Measurements from ENCODE around the gene C2CD2L.
A peak's percentile ranks its signal among the peaks of the same experiment; 100 is the strongest.
"Not testable (repeated sequence)": the region's sequence is repeated elsewhere in the genome, so short reads cannot be mapped to it uniquely, and the experiment has no call there.

C2CD2L gene

DNA sequence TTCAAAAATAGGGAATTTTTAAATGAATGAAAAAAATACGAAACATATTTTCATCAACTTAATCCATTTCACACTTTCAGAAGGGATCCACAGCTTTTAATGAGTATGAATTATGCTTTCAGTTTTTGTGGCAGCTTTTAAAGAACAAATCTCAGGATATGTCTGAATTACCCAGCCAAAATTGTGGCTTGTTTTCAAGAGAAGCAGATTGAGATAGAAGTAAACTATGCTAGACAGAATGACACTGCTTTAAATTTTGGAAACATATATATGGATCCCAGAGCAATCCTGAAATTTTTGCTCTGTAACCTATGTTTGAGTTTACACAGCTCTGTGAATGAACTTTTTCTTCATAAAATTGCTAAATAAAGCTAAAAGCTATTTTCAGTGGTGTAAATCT is 11.8 kb downstream of the C2CD2L start:
- Histone ChIP-seq H3K27me3 (ENCODE audit: control insufficient read depth, insufficient read depth, low read length) (no peaks in the 10 kb centered on the region), H3K4me2 (ENCODE audit: low read length) (no peak overlapping the region), H3K4me3 (ENCODE audit: low read length) (no peak overlapping the region), H3K9me3 (replicated peaks; ENCODE audit: low read length) (no peaks in the 10 kb centered on the region), H3K36me3 (ENCODE audit: insufficient read depth, low read length) (peaks cover 5% of the 10 kb centered on the region), H3K9ac (ENCODE audit: low read depth, low read length) (no peak overlapping the region), H3K4me1 (ENCODE audit: control insufficient read depth, insufficient read depth, low read length) (peaks cover 16% of the 10 kb centered on the region)

DNA sequence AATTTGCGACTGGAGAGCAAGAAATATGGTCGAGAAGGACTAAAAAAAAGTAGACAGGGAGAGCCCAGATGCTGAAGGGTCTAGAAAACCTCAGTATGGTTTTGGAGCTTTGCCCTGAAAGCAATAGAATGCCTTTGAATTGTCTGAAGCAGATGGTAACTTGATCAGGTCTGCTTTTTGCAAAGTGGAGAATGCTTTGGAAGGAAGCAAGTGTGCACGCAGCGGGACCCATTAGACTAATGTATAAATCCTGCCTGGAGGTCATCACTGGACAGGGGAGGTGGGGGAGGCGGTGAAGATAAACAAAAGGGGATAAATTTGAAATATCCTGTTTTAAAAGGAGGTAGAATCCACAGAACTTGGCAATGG is 13.5 kb downstream of the C2CD2L start:
- Histone ChIP-seq H3K4me2 (ENCODE audit: low read length) (peak overlapping the region; percentile 89), H3K27me3 (ENCODE audit: control insufficient read depth, insufficient read depth, low read length) (no peaks in the 10 kb centered on the region), H3K4me3 (ENCODE audit: low read length) (peak overlapping the region; percentile 74), H3K4me1 (ENCODE audit: control insufficient read depth, insufficient read depth, low read length) (peaks cover 16% of the 10 kb centered on the region), H3K9me3 (replicated peaks; ENCODE audit: low read length) (no peaks in the 10 kb centered on the region), H3K9ac (ENCODE audit: low read depth, low read length) (peak overlapping the region; percentile 78), H3K36me3 (ENCODE audit: insufficient read depth, low read length) (peaks cover 6% of the 10 kb centered on the region)

GRCh38 chr11:119121008-119121810 is 14.1 kb downstream of the C2CD2L start, which contains the start of gene HINFP:
TSS of gene HINFP (plus strand) at chr11:119121580. CDS start at chr11:119126945, 5,365 bp downstream.
- peaks cover 16% of the 10 kb centered on the region for H3K4me1 ChIP-seq (ENCODE audit: control insufficient read depth, insufficient read depth, low read length)
- no peaks in the 10 kb centered on the region for H3K9me3 ChIP-seq (replicated peaks; ENCODE audit: low read length)
- peak within 1 kb of the TSS; percentile 88 for H3K9ac ChIP-seq (ENCODE audit: low read depth, low read length)
- peak within 1 kb of the TSS; percentile 92 for H3K4me2 ChIP-seq (ENCODE audit: low read length)
- peaks cover 6% of the 10 kb centered on the region for H3K36me3 ChIP-seq (ENCODE audit: insufficient read depth, low read length)
- H3K27me3 ChIP-seq (ENCODE audit: control insufficient read depth, insufficient read depth, low read length): no peaks in the 10 kb centered on the region
- H3K4me3 ChIP-seq (ENCODE audit: low read length): peak within 1 kb of the TSS; percentile 94

- Histone ChIP-seq H3K4me3 (ENCODE audit: low read length) (peak overlapping the region; percentile 94), H3K9ac (ENCODE audit: low read depth, low read length) (peak overlapping the region; percentile 88), H3K9me3 (replicated peaks; ENCODE audit: low read length) (no peaks in the 10 kb centered on the region), H3K4me1 (ENCODE audit: control insufficient read depth, insufficient read depth, low read length) (peaks cover 16% of the 10 kb centered on the region), H3K36me3 (ENCODE audit: insufficient read depth, low read length) (peaks cover 6% of the 10 kb centered on the region), H3K27me3 (ENCODE audit: control insufficient read depth, insufficient read depth, low read length) (no peaks in the 10 kb centered on the region), H3K4me2 (ENCODE audit: low read length) (peak overlapping the region; percentile 92)
These were observed 14.6 kb downstream of the C2CD2L start for GRCh38 chr11:119121811-119122124.

GRCh38 chr11:119125821-119126220 is 18.7 kb downstream of the C2CD2L start:
- Histone ChIP-seq H3K4me1 (ENCODE audit: control insufficient read depth, insufficient read depth, low read length) (peaks cover 10% of the 10 kb centered on the region), H3K27me3 (ENCODE audit: control insufficient read depth, insufficient read depth, low read length) (no peaks in the 10 kb centered on the region), H3K36me3 (ENCODE audit: insufficient read depth, low read length) (peaks cover 14% of the 10 kb centered on the region), H3K4me3 (ENCODE audit: low read length) (no peak overlapping the region), H3K9me3 (replicated peaks; ENCODE audit: low read length) (no peaks in the 10 kb centered on the region), H3K9ac (ENCODE audit: low read depth, low read length) (no peak overlapping the region), H3K4me2 (ENCODE audit: low read length) (no peak overlapping the region)

GRCh38 chr11:119126675-119127268 is 19.6 kb downstream of the C2CD2L start:
- H3K4me3 ChIP-seq (ENCODE audit: low read length): no peak overlapping the region
- peaks cover 22% of the 10 kb centered on the region for H3K36me3 ChIP-seq (ENCODE audit: insufficient read depth, low read length)
- no peaks in the 10 kb centered on the region for H3K27me3 ChIP-seq (ENCODE audit: control insufficient read depth, insufficient read depth, low read length)
- H3K4me2 ChIP-seq (ENCODE audit: low read length): no peak overlapping the region
- H3K4me1 ChIP-seq (ENCODE audit: control insufficient read depth, insufficient read depth, low read length): peaks cover 7% of the 10 kb centered on the region
- H3K9me3 ChIP-seq (replicated peaks; ENCODE audit: low read length): no peaks in the 10 kb centered on the region
- no peak overlapping the region for H3K9ac ChIP-seq (ENCODE audit: low read depth, low read length)

DNA sequence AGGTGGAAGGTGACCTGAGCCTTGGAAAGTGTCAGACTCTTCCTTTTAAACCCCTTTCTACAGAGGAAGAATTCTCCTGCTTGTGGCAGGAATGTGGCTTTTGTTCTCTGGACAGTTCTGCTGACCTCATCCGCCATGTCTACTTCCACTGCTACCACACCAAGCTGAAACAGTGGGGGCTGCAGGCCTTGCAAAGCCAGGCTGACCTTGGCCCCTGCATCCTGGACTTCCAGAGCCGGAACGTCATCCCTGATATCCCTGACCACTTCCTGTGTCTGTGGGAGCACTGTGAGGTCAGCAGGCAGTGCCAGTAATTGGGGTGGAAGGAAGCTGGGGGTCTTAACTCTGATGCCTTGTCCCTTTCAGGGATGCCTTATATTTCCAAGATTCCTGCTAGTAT is 23.5 kb downstream of the C2CD2L start:
- Histone ChIP-seq H3K9me3 (replicated peaks; ENCODE audit: low read length) (no peaks in the 10 kb centered on the region), H3K4me3 (ENCODE audit: low read length) (no peak overlapping the region), H3K4me2 (ENCODE audit: low read length) (no peak overlapping the region), H3K27me3 (ENCODE audit: control insufficient read depth, insufficient read depth, low read length) (no peaks in the 10 kb centered on the region), H3K4me1 (ENCODE audit: control insufficient read depth, insufficient read depth, low read length) (no peaks in the 10 kb centered on the region), H3K9ac (ENCODE audit: low read depth, low read length) (no peak overlapping the region), H3K36me3 (ENCODE audit: insufficient read depth, low read length) (peaks cover 47% of the 10 kb centered on the region)

DNA sequence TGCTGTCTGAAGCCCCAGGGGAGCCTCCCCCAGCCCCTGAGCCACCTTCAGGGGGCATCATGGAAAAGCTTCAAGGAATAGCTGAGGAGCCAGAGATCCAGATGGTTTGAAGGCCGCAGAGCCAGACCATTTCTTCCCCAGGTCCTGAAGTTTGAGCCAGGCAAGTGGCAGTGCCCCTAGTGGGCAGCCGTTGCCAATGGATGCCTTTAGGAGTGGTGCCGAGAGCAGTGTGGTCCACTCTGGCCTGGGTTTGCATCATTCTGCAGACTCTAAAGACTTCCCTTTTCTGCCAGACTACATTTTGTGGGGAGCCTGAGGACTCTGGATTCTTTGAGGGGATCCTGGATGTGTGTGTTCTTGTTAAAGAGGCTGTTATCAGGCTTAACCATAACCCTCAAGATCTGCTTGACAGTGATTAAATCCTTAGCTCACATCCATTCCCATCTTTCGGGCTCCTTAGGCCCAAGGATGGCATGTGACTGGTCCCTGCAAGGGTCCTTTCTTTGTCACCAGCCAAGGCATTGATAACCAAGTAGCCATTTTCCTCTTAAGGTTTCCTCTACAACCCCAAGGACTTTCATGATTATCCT is 27.3 kb downstream of the C2CD2L start:
- H3K36me3 ChIP-seq (ENCODE audit: insufficient read depth, low read length): peaks cover 47% of the 10 kb centered on the region
- H3K4me2 ChIP-seq (ENCODE audit: low read length): no peak overlapping the region
- no peaks in the 10 kb centered on the region for H3K27me3 ChIP-seq (ENCODE audit: control insufficient read depth, insufficient read depth, low read length)
- H3K9ac ChIP-seq (ENCODE audit: low read depth, low read length): no peak overlapping the region
- no peak overlapping the region for H3K4me3 ChIP-seq (ENCODE audit: low read length)
- no peaks in the 10 kb centered on the region for H3K4me1 ChIP-seq (ENCODE audit: control insufficient read depth, insufficient read depth, low read length)
- H3K9me3 ChIP-seq (replicated peaks; ENCODE audit: low read length): no peaks in the 10 kb centered on the region

DNA sequence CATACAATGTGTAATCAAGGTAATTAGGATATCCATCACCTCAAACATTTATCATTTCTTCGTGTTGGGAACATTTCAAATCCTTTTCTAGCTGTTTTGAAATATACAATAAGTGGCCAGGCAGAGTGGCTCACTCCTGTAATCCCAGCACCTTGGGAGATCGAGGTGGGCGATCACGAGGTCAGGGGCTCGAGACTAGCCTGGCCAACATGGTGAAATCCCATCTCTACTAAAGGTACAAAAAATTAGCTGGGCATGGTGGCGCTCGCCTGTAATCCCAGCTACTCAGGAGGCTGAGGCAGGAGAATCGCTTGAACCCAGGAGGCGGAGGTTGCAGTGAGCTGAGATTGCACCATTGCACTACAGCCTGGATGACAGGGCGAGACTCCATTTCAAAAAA is 32.1 kb downstream of the C2CD2L start:
- H3K4me3 ChIP-seq (ENCODE audit: low read length); H3K4me1 ChIP-seq (ENCODE audit: control insufficient read depth, insufficient read depth, low read length); H3K36me3 ChIP-seq (ENCODE audit: insufficient read depth, low read length); H3K4me2 ChIP-seq (ENCODE audit: low read length); H3K9me3 ChIP-seq (replicated peaks; ENCODE audit: low read length); H3K9ac ChIP-seq (ENCODE audit: low read depth, low read length); H3K27me3 ChIP-seq (ENCODE audit: control insufficient read depth, insufficient read depth, low read length): not testable (repeated sequence)

- H3K4me1 ChIP-seq (ENCODE audit: control insufficient read depth, insufficient read depth, low read length): peaks cover 10% of the 10 kb centered on the region
- no peak overlapping the region for H3K4me3 ChIP-seq (ENCODE audit: low read length)
- H3K27me3 ChIP-seq (ENCODE audit: control insufficient read depth, insufficient read depth, low read length): peaks cover 15% of the 10 kb centered on the region
- H3K36me3 ChIP-seq (ENCODE audit: insufficient read depth, low read length): no peaks in the 10 kb centered on the region
- H3K9me3 ChIP-seq (replicated peaks; ENCODE audit: low read length): no peaks in the 10 kb centered on the region
- H3K4me2 ChIP-seq (ENCODE audit: low read length): peak overlapping the region; percentile 52
- H3K9ac ChIP-seq (ENCODE audit: low read depth, low read length): no peak overlapping the region
These were observed 37.8 kb downstream of the C2CD2L start for GRCh38 chr11:119144825-119145486.

- Histone ChIP-seq H3K4me3 (ENCODE audit: low read length) (no peak overlapping the region), H3K4me1 (ENCODE audit: control insufficient read depth, insufficient read depth, low read length) (peaks cover 10% of the 10 kb centered on the region), H3K9me3 (replicated peaks; ENCODE audit: low read length) (no peaks in the 10 kb centered on the region), H3K9ac (ENCODE audit: low read depth, low read length) (no peak overlapping the region), H3K36me3 (ENCODE audit: insufficient read depth, low read length) (no peaks in the 10 kb centered on the region), H3K27me3 (ENCODE audit: control insufficient read depth, insufficient read depth, low read length) (peaks cover 20% of the 10 kb centered on the region), H3K4me2 (ENCODE audit: low read length) (no peak overlapping the region)
These were observed 38.4 kb downstream of the C2CD2L start for GRCh38 chr11:119145551-119145950.

All from skeletal muscle satellite cell (primary cell).